SK-N-MC (cell line): ENCODE measurements around the gene LMAN1.

Source experiments
- EZH2 ChIP-seq: fragments of 200-600 bp; sonication (generic); IDR thresholded peaks from one replicate; pipeline ENCODE4 v1.6.1; 2017; ENCODE audit warnings: antibody characterized with exemption
- FOXP2 ChIP-seq: optimal IDR thresholded peaks from 2 replicates; pipeline ENCODE3; 2011; ENCODE audit warnings: mild to moderate bottlenecking, moderate library complexity; ENCODE audit not compliant: insufficient read depth; ENCODE audit errors: extremely low read length, control extremely low read depth
- POLR2AphosphoS5 ChIP-seq: IDR thresholded peaks from 2 replicates; pipeline ENCODE4 v1.6.1; 2012; ENCODE audit warnings: mild to moderate bottlenecking, low read depth, low read length, borderline replicate concordance

GRCh38 chr18:59306640-59307039 lies 52.4 kb downstream of the LMAN1 start:
- TF ChIP-seq POLR2AphosphoS5 (no peak), EZH2 (no peak), FOXP2 (no peak)
